GM19099 (cell line): ENCODE results near the gene JADE2.

Experiments
- POLR2A ChIP-seq: IDR thresholded peaks from 3 replicates; pipeline ENCODE4 v1.6.1; 2011; ENCODE audit warnings: low read depth; ENCODE audit not compliant: insufficient read length; ENCODE audit errors: extremely low read depth

Gene JADE2

DNA sequence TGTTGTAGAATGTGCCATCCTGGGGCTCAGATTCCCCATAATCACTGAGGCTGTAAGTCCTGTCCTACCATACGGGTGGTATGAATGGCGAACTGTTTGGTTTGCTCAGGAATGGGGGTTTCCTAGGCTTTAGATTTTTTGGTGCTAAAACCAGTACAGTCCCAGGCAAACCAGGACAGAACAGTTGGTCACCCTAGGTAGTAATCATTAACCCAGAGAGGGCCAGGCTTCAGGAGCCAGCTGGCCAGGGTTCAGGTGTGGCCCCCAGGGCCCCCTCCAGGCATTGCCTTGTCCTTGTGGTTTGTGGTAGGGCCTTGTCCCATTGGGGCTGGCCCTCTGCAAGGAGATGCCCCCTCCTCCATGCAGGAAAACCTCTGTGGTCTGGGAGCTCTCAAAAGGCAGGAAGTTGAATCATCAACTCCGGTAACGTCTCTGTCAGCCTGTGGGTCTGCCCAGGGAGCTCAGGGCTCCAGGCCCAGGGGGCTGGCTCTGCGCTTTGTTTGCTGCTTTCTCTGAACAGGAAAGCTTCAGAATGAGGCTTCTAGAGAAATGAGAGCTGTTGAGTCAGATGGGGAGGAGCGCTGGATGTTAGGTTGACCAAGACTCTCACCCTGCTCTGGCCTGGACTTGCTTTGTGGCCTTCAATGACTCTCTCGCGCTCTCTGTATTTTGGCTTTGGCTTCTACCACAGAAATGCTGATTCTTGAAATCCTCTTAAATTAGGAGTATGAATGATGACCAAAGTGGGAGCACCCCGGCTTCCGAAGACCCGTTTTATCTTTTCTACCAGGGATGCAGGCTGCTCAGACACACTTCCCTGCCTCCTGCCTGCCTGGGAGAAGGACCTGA lies 22.2 kb upstream of the JADE2 start:
- TF ChIP-seq POLR2A, result peak; percentile 52

DNA sequence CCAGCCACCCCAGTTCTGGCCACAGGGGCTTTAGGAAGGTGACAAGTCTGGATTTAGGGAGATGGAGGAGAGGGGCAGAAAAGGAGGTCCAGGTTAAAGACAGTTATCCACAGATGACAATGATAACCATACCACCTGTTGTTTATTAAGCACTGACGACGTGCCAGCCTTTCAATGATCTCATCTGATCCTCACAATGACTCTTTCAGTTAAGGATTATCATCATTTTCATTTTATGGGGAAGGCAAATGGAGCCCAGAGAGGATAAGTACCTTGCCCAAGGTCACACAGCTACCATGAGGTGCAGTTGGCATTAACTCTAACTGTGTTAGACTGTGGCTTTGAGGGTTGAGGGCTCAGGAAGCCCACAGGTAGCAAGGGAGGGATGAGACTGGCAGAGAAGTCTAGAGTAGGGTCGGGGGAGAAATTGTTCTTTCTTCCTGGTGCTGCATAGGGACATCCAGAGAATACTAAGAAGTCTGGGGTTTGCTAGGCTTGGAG lies 21.5 kb upstream of the JADE2 start:
- no peak for TF ChIP-seq POLR2A

DNA sequence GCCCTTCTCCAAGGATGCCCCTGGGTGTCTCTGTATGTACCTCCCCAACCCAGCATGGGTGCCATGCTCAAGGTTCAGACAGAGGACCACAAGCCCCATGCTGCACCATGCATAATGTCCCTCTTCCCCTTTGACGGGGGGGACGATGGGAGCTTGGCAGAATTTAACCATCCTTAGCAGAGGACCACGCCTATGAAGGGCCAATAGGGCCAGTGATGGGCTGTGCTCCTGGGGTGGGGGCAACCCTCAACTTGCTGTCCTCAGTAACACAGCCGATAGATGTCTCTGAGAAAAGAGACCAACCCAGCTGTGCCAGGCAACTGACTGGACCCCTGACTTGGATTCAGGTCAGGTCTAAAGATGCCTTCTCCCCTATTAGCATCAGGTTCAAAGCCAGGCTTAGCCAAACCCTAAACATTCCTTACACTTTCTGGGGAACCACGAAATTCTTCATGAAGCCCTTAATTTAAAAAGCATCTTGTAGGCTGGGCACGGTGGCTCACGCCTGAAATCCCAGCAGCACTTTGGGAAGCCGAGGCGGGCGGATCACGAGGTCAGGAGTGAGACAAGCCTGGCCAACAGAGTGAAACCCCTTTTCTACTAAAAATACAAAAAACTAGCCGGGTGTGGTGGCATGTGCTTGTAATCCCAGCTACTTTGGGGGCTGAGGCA lies 20.7 kb upstream of the JADE2 start:
- no peak for TF ChIP-seq POLR2A

DNA sequence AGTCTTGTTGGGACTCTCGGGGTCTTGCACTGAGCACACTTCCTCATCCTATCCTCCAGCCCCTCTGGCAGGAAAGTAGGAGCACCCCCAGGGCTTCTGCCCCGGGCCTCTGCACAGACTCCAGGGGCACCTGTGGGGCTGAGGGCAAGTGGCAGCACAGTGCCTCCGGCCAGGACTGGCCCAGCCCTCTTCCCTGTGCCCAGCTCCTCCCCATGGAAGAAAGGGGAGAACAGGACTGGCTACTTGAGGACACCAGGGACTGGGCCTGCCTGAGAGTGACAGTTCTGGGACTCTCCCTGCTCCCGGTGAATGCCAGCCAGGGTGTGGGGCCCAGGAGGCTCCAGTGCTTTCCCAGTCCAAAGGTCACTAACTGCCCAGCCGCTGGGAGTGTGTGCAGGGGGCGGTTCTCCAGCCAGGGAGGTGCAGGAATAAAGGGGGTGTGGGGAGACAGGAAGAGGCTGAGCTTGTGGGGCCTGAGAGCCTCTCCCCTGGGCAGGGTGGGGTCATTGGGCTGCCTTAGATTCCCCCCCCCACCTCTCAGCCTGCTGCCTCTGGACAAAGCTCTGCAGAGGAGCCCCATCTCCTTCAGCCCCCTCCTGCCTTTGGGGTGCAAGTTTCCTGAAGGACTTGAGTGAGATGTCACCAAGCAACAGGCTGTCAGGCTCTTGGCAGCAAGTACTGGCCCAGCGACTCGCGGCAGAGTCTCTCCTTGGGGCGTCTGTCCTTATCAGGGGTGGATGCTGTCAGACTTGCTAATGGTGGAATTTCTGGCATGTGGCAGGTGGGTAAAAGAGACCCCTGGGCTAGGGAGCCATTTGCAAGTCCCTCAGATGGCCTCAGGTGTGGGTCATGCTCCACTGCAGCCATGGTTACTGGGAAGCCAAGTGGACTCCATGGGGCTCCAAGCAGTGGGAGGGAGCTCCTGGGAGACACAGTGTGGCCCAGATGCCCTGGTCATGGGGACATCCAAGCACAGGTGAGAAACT lies 19.1 kb upstream of the JADE2 start:
- TF ChIP-seq POLR2A, result no peak

DNA sequence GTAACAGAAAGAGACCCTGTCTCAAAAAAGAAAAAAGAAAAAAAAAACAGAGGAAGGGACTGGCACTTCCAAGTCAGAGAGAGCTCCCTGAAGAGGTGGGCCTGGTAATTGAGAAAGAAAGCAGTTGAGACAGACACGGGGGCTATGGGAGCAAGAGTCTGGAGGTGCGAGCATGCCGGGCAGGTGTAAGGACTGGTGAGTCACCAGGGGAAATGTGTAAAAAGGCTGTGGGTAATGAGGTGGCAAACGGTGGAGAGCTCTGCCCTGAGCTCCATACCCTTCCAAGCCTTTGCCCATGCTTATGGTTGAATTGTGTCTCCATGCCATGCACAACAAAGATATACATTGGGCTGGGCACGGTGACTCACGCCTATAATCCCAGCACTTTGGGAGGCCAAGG lies 18.0 kb upstream of the JADE2 start:
- no peak for TF ChIP-seq POLR2A

DNA sequence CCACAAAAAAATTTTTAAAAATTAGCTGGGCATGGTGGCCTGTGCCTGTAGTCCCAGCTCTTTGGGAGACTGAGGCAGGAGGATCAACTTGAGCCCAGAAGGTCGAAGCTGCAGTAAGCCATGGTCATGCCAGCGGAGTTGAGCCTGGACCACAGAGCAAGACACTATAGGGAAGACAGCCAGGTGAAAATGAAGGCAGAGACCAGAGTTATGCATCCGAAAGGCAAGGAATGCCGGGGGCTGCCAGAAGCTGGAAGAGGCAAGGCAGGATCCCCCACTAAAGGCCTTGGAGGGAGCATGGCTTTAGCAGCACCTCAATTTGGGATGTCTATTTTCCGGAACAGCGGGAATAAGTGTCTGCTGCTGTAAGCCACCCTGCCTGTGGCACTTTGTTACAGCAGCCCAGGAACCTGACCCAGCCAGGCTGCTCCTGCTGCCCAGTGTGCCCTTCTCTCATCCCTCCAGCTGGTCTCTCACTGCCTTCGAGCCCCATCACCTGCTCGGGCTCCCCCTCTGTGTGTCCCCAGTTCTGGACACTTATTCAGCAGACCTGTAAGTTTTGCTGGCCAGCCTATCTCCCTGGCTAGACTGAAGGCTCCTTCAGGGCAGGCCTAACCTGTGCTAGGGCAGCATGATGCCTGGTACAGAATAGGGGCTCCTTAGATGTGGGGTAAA lies 16.8 kb upstream of the JADE2 start:
- no peak for TF ChIP-seq POLR2A

DNA sequence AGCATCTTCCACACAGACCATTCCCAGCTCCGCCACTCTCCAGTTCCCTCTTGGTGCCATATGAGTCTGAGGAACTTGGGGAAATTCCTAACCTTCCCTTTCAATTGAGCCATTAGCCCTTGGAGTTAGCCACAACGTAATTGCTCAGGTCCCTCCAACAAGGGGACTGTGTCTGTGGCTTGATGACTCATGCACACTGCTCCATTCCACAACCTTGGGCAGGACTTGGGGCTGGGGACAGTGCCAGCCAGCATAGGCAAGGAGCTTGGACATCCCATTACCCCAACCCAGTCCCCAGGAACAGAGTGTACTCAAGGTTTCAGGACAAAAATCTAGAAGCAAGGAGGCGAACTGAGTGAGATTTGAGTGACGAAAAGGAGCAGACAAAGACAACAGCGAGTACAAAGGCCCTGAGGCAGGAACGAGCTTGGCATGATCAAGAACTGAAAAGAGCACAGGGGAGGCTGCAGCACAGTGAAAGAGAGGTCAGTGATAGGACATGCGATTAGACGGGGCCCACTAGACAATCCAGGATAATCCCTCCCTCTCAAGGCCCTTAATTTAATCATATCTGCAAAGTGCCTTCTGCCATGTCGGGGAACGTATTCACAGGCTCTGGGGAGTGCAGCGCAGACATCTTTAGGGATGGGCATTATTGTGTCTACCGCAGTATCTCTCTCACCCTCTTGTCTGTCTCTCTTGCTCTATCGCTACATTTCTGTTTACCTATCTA lies 16.0 kb upstream of the JADE2 start:
- TF ChIP-seq POLR2A, result no peak

DNA sequence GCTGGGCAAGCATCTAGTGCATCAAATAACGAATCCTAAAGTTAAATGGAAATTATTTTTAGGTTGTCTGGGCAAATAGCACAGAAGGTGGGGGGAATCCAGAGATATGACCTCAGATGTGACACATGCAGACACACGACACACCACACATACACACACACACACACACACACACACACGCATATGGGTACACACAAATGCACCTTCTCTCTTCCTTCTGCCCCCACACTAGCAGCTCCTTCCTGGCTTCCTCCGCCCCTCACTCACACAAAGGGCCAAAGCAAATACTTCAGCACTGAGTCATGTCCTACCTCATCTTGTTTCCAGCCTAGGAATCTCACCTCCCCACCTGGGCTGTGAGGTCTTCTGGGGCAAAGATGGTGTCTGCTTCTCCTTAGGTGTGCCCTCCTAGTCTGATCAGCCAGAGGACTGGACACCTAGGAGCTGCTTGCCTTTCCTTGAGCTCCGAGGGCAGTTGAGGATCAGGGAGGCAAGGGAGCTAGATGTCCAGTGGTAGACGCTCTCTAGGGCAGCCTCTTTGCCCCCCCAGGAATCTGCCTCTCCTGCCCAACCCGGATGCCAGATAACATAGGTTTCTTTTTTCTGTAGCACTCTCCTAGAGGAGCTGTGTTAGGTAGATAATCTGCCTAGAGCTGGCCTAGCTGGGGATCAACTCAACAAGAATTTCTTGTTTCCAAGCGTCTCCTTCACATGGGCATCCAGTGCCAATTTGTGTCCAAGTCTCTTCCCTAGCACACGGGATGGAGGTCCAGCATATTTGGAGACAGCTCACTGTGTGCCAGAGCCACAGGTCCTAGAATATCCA lies 14.3 kb upstream of the JADE2 start:
- no peak for TF ChIP-seq POLR2A

DNA sequence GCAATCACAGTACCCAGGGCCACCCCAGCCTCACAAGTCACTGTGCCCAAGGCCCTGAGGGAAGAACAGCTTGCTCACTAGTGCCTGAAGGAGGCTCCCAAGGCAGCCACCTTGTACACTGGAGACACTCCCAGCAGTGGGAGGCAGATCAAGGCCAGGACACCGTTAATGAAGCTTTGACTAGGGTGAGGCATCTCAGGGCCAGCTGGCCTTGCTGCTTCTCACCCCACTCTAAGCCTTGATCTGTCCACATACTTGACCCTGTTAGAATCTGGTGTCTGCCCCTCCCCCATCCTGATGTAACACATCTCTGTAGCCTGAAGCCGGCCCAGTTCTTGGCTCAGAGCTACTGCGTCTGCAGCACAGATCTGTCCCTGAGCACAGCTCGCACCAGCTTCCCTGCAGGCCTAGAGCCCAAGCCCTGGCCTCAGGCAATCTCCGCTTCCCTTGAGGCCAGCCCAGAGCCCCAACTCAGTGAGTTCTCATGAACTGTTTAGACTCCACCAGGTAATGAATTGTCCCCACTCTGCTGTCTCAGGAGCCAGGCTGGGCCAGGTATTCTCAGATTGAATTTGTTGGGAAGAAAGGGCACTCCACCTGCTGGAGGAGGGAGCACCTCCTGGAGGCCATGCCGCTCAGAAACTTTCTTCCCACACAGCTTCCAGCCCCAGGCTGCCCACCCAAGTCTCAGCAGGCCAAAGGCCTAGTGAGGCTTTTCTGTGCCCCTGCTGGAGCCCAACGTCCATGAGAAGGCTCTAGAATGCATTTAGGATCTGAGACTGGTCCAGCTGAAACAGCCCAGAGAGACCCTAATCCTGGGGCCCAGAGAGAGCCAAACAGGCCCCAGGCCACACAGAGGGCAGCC lies 13.4 kb upstream of the JADE2 start:
- no peak for TF ChIP-seq POLR2A

DNA sequence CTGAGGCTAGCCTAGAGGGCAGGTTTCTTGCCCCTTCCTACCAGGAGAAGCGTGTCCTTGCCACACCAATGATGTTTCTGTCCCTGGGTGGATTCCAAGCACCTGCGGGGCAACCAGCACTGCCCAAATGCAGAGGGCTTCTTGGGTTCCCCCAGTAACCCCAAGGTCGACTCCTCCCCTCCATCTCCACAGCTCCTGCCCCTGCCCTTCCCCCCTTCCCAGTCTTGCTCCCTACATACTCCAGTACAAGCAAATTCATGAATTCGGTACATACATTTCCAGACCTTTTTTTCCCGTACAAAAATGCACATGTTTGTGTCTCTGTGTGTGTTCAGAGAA lies 12.8 kb upstream of the JADE2 start:
- TF ChIP-seq POLR2A, result no peak

DNA sequence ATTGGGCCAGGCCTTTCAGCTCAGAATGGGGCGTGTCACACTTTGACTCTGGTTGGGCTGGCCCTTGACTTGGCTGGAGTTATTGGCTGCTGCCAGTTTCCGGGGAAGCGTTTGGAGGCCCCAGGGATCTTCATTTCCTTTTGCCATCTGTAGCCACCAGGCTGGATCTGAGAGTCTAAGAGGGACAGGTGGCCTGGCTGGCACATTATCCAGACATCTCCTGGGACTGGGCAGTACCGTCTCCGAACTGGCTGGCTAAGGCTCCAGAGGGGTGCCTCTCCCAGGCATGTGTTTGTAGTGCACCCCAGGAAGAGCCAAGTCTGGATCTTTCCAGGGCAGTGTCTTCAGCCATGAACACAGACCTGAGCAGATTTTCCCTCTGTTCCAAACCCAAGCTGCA lies 9.7 kb upstream of the JADE2 start:
- TF ChIP-seq POLR2A, result no peak

DNA sequence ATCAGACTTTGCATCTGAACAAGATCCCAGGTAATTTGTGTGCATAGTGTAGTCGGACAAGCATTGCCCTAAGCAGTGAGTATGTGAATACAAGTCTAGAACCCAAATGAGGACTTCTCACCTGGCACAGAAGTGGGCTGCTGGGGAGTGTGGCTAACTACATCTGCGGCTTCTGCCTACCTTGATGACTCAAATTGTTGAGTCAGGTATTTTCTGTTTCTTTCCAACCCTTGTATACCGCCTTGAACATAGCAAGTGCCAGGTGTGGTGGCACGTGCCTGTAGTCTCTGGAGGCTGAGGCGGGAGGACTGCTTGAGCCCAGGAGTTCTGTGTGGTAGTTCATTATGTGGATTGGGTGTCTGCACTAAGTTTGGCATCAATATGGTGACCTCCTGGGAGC lies 7.9 kb upstream of the JADE2 start:
- no peak for TF ChIP-seq POLR2A
